GM18502 (cell line): ENCODE measurements around the gene IL12B.
"Not testable (repeated sequence)": the region's sequence is repeated elsewhere in the genome, so short reads cannot be mapped to it uniquely, and the experiment has no call there.

Experiments
- ATAC-seq: cut with Tn5 transposase; IDR thresholded peaks from one replicate; pipeline ENCODE4 v1.9.1; 2021; ENCODE audit warnings: mild to moderate bottlenecking; ENCODE audit not compliant: unreplicated experiment, poor library complexity

Gene IL12B

DNA sequence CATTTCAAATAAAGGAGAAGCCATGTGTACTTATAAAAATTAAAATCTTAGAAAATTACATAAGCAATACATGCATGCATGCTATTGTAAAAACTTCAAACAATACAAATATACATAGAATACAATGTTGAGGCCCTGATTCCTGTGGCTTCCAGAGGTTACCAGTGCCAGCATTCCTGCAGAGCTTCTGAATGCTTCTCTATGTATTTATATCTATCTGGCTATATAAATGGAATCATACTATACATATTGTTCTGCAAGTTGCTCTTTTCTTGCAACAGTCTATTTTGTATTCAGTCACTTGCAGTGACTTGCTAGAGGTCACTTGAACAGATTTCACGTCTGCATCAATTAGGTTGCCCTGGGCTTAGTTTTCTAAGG lies 3.2 kb upstream of the IL12B start:
- ATAC-seq = no peak

DNA sequence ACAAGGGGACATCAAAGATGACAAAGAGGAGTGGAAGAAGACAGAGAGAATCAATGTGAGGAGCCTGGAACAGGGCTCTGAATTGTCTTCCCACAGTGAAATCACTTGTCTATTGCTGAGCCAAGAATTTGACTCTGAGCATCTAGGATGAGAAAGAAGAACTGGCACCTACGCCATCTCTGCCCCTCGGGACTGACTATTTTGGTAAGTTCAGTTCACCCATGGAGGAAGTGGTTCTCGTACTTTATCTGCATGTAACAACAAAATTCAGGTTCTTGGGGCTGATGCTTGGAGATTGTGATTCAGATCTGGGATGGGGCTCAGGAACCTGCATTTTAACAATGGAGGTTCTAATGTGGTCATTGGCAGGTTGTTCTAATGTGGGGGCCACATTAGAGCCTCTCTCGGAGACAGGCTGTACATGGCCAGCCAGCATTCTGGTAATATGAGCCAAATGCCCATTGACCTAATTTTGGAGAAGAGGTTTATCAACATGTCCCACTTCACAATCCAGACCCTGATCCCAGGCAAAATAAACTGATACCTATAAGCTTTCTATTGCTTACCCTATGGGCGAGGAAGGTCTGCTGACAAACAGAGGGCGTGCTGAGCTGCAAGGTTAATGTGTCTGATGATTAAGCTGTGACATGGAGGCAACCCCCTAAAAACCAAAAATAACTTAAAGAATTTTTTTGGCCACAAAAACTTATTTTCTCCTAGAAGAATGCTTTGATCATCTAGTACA lies 2.7 kb upstream of the IL12B start:
- ATAC-seq = no peak

DNA sequence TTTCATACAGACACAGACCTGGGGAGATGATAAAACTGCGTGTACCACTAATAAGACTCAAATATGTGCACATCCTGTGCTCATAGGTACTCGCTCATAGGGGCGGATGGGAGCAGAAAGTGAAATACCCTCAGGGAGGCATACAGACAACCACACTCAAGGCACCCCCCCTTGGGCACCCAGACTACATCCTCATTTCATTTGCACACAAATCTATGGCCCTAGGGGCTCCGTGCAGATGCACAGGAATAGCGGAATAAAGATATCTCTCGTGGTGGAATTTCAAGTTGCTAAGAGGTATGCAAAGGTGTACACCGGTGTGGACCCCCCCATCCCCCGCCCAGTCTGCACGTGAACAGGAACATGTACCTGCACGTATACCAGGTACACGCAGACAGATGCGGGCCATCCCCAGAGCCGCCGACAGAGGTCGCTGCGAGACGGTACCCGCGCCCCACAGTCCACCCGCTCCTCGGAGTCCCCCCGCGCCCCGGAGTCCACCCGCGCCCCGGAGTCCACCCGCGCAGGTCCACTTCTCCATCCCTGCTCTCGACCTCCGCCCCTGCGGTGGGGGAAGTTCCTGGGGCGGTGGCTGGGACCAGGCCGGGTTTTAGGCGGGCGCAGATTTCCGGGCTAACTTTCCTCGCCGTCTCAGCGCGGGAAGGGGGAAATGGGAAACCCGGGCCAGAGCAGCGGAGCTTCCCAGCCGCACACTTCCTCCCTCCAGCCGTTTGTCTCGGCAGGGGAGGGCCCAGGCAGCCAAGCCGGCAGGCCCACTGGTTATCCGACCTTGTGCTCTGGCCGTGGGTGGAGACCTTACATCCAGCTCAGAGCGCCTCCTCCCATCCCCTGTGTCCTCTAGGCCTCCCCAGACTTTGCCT lies 1.0 kb upstream of the IL12B start:
- peak; percentile 76 for ATAC-seq

DNA sequence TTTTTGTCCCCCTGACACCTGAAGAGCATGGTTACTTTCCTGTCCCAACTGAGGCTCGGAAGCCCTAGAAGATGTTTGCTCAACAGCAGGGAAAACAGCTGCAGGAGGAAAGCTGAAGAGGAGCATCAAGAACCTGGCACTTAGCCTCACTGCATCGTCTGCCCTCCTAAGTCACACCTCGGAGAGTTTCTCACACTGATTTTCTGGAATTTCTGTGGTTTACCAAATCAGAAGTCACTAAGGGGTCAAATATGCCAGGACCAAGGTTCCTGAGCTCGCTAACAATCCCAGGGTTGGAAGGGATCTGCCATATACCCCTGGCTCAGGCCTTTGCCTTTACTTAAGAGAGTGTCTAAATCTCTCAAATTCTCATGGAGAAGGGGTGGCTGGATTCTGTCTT lies 5.3 kb downstream of the IL12B start:
- ATAC-seq = no peak

DNA sequence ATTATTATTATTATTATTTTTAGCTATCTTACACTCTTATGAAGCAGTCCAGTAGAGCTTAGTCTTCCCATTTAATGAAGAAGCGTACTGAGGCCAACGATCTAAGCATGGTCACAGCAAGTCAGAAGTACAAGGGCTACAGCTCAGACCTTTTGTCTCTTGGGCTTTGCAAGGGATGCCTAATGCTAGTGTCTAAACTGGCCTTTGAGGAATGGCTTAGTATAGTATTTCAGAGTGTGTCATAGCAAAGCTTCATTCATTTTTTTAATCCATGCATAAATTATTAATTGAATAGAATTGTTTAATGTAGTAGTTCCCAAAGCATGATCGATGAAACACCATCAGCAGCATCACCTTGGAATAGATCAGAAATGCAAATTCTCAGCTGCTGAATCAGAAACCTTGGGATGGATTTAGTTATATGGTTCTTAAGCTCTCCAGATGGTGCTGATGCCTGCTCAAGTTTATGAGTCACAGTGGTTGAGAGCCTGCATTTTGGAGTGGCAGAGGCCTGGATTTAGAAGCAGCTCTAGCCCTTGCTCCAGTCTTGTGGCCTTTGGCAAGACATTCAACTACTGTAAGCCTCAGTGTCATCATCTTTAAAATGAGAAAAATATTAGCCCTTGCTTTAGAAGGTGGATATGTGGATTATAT lies 6.1 kb downstream of the IL12B start:
- no peak for ATAC-seq

DNA sequence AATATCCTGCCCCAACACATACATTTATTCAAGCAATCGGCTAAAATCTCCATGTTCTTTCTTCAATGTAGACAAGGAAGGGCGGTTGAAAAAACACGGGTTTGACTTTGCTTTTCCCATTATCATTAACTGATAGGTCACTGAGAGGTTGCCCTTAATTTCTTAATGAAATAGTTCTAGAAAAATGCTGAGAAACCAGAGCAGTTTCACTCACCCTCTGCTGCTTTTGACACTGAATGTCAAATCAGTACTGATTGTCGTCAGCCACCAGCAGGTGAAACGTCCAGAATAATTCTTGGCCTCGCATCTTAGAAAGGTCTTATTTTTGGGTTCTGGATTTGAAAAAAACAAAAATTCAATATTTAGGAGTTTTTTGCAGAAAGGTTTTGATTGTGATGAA lies 8.1 kb downstream of the IL12B start:
- ATAC-seq = no peak

DNA sequence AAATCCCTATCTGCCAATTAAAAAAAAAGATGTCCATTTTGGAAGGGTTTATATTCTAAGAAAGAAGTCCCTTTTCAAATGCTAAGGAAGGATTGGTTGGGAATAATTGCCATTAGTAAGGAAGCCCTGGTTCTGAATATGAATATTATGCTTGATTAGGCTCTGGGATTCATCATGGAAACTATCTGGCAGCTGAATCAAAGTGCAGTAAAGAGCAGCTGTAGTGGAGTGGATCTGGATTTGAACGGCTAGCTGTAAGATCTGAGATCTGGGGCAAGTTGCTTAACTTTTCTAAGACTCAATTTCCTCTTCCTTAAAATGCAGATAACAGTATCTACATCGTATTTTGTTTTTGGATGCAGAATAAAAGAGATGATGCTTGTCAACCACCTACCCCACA lies 10.5 kb downstream of the IL12B start:
- no peak for ATAC-seq

DNA sequence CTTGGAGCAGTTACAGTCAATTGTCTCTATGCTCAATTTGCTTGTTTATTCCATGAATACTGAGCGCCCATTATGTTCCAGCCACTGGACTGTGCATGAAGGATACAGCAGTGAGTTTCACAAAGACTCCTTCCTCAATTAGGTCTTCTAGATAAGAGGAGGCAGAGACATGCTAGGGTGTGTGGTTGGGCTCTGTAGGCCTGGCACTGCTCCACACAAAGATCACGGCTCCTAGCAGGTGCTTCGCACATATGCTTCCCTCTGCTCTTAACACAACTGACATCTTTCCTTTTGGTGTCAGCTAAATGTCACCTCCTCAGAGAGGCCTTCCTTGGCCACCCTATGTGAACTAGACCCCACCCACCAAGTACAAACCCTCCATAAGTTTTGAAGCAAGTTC lies 10.9 kb downstream of the IL12B start:
- ATAC-seq = no peak

DNA sequence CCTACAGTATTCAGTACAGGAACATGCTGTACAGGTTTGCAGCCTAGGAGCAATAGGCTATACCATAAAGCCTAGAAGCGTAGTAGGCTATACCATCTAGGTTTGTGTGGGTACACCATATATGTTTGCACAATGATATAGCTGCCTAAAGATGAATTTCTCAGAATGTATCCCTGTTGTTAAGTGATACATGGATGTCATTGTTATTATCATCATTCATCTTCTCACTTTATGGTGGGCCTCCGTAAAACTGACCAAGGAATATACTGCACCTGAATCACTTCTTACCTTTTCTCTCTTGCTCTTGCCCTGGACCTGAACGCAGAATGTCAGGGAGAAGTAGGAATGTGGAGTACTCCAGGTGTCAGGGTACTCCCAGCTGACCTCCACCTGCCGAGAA lies 11.8 kb downstream of the IL12B start:
- no peak for ATAC-seq

DNA sequence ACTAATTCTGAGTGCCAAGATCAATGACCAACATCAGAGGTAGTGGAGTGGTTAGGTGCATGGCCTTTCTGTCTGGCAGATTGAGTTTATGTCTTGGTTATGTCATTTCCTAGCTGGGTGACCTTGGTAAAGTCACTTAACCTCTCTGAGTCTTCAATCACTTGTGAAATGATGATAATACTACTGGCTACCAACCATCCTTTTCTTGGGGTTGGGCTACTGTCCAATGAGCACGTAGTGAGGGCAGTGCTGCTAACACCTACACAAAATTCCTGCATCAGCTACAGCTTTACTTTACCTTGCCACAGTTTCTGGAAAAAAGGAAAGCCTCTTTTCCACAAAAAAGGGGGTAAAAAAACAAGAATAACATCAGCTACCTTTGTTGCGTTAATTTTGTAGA lies 12.4 kb downstream of the IL12B start:
- ATAC-seq = no peak

DNA sequence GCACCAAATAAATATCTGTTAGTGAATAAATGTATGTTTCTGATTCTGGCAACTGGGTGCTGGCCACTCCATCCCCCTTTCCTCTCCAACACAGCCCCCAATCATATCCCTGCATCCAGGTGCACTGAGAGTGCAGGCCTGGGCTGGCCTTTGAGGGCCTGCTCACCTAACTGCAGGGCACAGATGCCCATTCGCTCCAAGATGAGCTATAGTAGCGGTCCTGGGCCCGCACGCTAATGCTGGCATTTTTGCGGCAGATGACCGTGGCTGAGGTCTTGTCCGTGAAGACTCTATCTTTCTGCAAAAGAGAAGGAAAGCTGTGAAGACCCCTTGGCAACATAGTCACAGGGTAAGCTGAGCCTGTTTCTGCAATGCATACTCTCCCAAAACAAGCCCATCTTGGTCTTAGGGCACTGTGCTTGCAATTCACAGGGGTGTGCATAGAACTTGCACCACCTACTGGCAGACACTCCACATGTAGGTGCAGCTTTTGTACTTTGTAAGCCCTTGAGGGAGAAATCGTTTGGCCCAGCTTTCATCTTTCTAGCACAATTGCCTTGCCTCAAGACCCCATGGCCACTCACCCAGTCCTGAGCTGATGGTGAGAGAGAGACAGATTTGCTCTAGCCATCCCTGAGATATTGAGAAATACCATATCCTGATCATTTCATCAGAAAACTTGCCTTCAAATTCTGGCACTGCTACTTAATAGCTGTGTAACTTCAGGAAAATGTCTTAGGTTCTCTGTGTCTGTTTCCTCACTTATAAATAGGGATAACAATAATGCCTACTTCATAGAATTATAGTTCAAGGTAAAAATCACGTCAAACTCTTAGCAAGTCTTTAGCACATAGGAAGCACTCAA lies 13.5 kb downstream of the IL12B start:
- no peak for ATAC-seq

DNA sequence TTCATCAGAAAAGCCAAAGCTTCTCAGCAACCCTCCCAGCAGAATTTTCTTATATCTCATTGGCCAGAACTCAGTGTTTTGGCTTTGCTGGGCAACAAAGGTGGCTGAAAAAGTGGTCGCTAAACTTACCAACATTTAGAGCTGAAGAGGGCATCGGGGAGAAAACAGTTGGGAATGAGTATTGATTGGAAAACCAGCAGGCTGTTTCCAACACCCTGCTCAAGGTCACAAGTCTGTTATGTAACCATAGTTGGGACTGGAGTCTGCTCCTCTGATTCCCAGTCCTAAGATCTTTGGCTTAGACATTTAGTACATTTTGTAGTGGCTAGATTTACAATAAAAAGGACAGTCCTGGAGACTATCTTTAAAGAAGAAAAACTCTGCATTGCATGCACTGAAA lies 17.1 kb downstream of the IL12B start:
- ATAC-seq = no peak

DNA sequence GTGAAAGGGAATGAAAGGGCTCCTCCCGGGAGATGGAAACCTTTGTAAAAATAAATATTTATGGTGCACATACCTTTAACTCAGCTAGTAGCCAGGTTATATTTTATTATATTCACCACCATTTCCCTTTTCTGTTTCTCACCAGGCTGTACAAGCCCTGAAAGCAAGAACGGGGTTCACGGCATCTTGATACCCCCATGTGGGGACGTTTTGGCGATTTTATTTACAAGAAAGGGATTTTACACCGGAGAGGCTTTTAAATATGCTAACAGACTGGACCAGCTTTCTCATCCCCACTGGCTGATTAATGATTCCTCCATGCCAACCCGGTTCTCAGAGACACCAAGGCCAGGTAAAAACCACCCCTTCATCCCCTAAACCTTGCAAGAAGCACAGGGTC lies 19.2 kb downstream of the IL12B start:
- ATAC-seq = no peak

DNA sequence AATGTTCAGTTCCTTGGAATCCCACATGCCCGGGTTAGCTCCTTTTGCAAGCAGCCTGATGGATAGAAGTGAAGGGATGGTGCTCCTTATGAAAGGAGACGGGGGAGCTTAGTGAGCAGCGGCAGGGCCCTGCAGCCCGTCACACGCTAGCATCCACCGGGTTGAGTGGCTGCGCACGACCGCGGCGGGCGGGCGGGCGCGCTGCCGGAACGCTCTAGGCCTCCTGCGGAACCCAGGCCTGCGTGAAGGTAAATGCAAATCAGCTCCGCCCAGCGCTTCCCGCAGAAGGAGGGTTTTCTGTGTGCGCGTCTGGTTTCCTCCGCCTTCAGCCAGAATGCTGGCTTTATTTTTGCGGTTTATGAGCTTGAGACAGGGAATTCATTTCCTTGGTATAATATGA lies 19.8 kb downstream of the IL12B start:
- no peak for ATAC-seq

DNA sequence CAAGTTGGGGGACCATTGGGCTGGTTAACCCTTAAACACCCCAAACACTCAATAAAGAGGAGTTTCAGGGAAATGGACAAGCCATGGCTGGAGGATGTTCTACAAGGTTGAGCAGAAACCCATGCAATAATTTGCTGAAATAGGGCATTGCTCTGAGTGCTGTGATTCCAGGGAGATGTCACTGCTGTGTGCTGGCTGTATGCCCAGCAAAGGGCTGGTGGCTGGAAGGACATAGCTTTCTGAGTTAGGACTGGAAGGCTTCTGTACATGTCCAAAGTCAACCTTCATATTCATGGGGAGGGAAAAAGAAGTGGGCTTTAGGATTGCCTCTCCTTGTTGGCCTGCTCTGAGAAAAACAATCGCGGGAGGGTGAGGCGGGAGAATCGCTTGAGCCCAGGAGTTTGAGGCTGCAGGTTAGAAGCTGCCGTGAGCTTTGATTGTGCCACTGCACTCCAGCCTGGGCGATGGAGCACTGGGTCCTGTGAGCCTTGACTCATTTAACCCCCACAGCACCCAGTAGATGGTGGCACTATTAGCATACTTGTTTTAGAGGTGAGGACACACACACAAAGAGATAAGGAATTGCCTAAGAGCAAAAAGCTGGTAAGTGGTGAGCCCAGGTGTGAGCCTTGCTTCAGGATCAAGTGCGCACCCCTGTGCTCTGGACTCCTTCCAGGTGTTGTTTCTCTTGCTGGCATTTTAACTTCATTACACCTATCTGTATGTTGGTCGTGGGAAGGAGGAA lies 20.4 kb downstream of the IL12B start:
- no peak for ATAC-seq

DNA sequence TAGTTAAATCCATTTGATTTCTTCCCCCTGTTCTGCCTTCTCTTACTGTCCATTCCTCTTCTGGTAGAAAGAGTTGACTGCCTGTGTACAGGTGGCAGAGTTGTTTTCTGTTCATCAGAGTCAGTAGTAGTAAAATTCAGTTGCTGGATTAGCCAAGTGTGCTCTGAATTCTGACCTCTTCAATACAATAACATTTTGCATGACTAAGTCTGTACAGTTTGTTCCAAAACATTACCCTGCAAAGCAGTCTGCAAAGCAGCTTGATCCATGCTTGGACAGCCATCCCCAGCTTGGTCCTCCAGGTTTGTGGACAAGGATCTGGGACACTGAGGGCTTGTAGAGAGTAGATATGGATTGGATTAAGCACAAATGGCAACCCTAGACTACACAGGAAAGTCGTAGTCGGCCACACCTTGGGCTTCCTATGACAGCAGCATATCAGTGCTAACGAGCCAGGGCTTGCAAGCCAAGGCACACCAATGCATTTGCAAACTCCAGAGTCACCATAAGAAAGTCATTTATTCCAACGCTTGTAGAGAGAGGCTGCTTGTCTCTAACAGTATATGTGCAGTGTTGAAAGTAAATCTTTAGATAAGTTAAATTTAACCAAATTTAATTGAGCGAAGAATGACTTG lies 25.2 kb downstream of the IL12B start:
- ATAC-seq = no peak

DNA sequence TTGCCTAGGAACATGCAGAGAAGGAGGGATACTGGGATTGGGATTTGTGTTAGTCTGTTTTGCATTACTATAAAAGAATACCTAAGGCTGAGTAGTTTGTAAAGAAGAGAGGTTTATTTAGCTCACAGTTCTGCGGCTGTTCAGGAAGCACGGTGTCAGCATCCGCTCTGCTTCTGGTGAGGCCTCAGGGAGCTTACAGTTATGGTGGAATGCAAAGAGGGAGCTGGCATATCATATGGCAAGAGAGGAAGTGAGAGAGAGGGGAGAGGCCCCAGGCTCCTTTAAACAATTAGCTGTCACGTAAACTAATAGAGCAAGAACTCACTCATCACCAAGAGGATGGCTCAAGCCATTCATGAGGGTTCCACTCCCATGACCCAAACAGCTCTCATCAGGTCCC lies 27.0 kb downstream of the IL12B start:
- no peak for ATAC-seq

DNA sequence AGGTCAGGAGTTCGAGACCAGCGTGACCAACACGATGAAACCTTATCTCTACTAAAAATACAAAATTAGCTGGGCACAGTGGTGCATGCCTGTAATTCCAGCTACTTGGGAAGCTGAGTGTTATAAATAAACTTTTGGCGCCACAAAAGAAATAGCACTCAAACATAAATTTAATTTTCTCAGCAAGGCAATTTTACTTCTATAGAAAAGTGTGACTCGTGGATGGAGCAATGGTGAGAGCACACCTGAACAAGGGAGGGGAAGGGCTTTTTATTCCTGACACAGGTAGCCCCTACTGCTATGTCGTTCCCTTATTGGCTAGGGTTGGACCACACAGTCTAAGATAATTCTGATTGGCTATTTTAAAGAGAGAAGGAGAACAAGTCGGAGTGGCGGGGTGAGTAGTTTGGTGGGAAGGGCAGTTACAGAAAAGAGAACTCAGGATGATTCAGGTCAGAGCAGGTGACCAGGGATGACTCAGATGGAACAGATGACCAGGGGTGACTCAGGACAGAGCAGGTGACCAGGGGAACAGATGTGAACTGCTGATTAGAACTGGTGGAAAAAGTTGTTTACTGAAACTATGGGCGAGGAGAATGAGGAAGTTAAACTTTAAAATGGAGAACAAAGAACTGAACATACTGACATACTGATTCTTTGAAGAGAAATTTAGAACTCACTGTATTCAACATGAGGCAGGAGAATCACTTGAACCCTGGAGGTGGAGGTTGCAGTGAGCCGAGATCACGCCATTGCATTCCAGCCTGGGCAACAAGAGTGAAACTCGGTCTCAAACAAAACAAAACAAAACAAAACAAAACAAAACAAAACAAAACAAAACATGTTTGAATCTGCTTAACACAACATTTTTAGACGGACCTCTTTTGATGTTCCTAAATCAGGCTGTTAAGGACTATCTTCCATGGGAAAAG lies 28.1 kb downstream of the IL12B start:
- not testable (repeated sequence) for ATAC-seq
